Stomach (tissue), 19 donors: ENCODE measurements around the gene KAT2A. TPM values are rescaled to one million over a fixed set of nuclear protein-coding genes. Genes with fewer than 3 reads are reported as not detected.

ENCODE experiments used
- DNase-seq, 2 donors: peaks; one replicate each; pipeline versions ENCODE4 v3.0.0 to v3.0.0-alpha.2; 2013 to 2019
- H3K27ac ChIP-seq, 5 donors: fragments of 200-600 bp in 4 of 5; sonication (generic) in 4 of 5; one replicate each; pipeline ENCODE4 v1.5.1; 2013 to 2019; ENCODE audit warnings: mild to moderate bottlenecking in 1 of 5, moderate library complexity in 1 of 5
- H3K27me3 ChIP-seq, 3 donors: fragments of 200-600 bp; sonication (generic); one replicate each; pipeline ENCODE4 v1.5.1; 2017 to 2019; ENCODE audit warnings: mixed run types in 1 of 3
- H3K36me3 ChIP-seq, 4 donors: fragments of 200-600 bp; sonication (generic); 1 replicate in 3 of 4; 2 replicates in 1 of 4; pipeline ENCODE4 v1.5.1; 2016 to 2019
- H3K4me1 ChIP-seq, 4 donors: fragments of 200-600 bp; sonication (generic); one replicate each; pipeline ENCODE4 v1.5.1; 2016 to 2019
- H3K4me3 ChIP-seq, 4 donors: fragments of 200-600 bp; sonication (generic) in 3 of 4; one replicate each; pipeline ENCODE4 v1.5.1; 2016 to 2019; ENCODE audit warnings: mild to moderate bottlenecking in 1 of 4
- H3K9me3 ChIP-seq, 4 donors: fragments of 200-600 bp; sonication (generic); one replicate each; pipeline ENCODE4 v1.5.1; 2016 to 2019
- CTCF ChIP-seq, 7 experiments: fragments of 450-650 bp in 4 of 7; fragments of 200-600 bp in 3 of 7; sonication (generic) in 3 of 7; IDR thresholded peaks; one replicate each; pipeline ENCODE4 v1.5.1; 2016 to 2019; ENCODE audit warnings: antibody characterized with exemption in 7 of 7, control low read depth in 2 of 7, mild to moderate bottlenecking in 1 of 7
- EP300 ChIP-seq: sonication (generic); formaldehyde crosslinking; IDR thresholded peaks from one replicate; pipeline ENCODE4 v1.6.1; 2017; ENCODE audit warnings: antibody characterized with exemption
- POLR2A ChIP-seq, 4 donors: fragments of 450-650 bp; IDR thresholded peaks; one replicate each; pipeline ENCODE4 v1.6.1; 2016; ENCODE audit warnings: antibody characterized with exemption in 4 of 4, control low read depth in 2 of 4, mild to moderate bottlenecking in 1 of 4, moderate library complexity in 1 of 4
- POLR2AphosphoS5 ChIP-seq, 3 donors: sonication (generic); formaldehyde crosslinking; IDR thresholded peaks; one replicate each; pipeline ENCODE4 v1.6.1; 2016; ENCODE audit warnings: antibody characterized with exemption in 3 of 3
- WGBS, 5 donors: extraction: QIAGEN DNeasy Blood & Tissue Kit in 3 of 5; methylation state at CpG; one replicate each; pipeline versions ENCODE4 v1.1.5 to v1.1.7; 2013 to 2018; 5-methylcytosine and 5-hydroxymethylcytosine counted together
- intact Hi-C: fragments of 100-400 bp; cut with DNase I; formaldehyde crosslinking; loops from one replicate; pipeline ENCODE4 v1.15.1; 2023; ENCODE audit warnings: low total_unique reads
- long read RNA-seq, 10 donors: transcript quantifications; one replicate each; lab custom pipeline, GENCODE V29; 2026
- polyA plus RNA-seq, 3 donors: library from polyadenylated mRNA; stranded (reverse); fragments of 200-250 nt; gene quantifications; one replicate each; pipeline ENCODE4 v1.2.3, GENCODE V29; 2013
- total RNA-seq, 5 donors: library from RNA; depleted of rRNA; stranded (reverse); fragments of >200 nt; gene quantifications; one replicate each; pipeline versions ENCODE4 v1.1.0 to v1.2.3, GENCODE V29; 2014 to 2016
- donor health status: healthy with polysubstance abuse.
- donor health status: Bipolar disorder and iron deficiency.
- donor health status: healthy.

The KAT2A gene
- total RNA-seq = 100 to 1,000 TPM in 1 of 5 donors, 10 to 100 TPM in 4; 10.1 to 114 (median 74.7) TPM
- 10 to 100 TPM; 25.0 to 90.2 (median 29.3) TPM for polyA plus RNA-seq
- long read RNA-seq, donor 1, partial matches to known transcripts = 0 of 1 reads
- long read RNA-seq, donor 1, other reads (novel, unspliced or antisense) = 0 of 1 reads
- long read RNA-seq, donor 2, partial matches to known transcripts = 0 of 7 reads
- long read RNA-seq, donor 2, other reads (novel, unspliced or antisense) = 0 of 7 reads
- long read RNA-seq, donor 3, transcript KAT2A-202 (18 exons, 2,990 nt) = major isoform, 5 of 6 reads
- long read RNA-seq, donor 3, partial matches to known transcripts = 0 of 6 reads
- long read RNA-seq, donor 3, other reads (novel, unspliced or antisense) = 0 of 6 reads
- long read RNA-seq, donor 4, partial matches to known transcripts = 0 of 2 reads
- long read RNA-seq, donor 4, other reads (novel, unspliced or antisense) = 0 of 2 reads
- long read RNA-seq, donor 5, partial matches to known transcripts = 0 of 5 reads
- long read RNA-seq, donor 5, other reads (novel, unspliced or antisense) = 0 of 5 reads
- long read RNA-seq, donor 6, transcript KAT2A-202 (18 exons, 2,990 nt) = major isoform, 10 of 31 reads
- long read RNA-seq, donor 6, partial matches to known transcripts = 18 of 31 reads
- long read RNA-seq, donor 6, other reads (novel, unspliced or antisense) = 0 of 31 reads
- long read RNA-seq, donor 7, partial matches to known transcripts = 0 of 2 reads
- long read RNA-seq, donor 7, other reads (novel, unspliced or antisense) = 0 of 2 reads
- long read RNA-seq, donor 8, partial matches to known transcripts = 5 of 11 reads
- long read RNA-seq, donor 8, other reads (novel, unspliced or antisense) = 0 of 11 reads
- long read RNA-seq, donor 9, partial matches to known transcripts = 10 of 11 reads
- long read RNA-seq, donor 9, other reads (novel, unspliced or antisense) = 0 of 11 reads
- long read RNA-seq, donor 10, partial matches to known transcripts = 0 of 3 reads
- long read RNA-seq, donor 10, other reads (novel, unspliced or antisense) = 0 of 3 reads

- TF ChIP-seq POLR2AphosphoS5 (IDR thresholded peaks at IDR 0.05) = peak; percentile 28 to 96 (median 51)
- no peak for TF ChIP-seq CTCF (IDR thresholded peaks at IDR 0.05)
- TF ChIP-seq POLR2A (IDR thresholded peaks at IDR 0.05) = peak in 1 of 4 donors; percentile 9
- peak; percentile 84 to 95 for DNase-seq
- H3K4me1 ChIP-seq = peaks cover 21 to 53% (median 38%) of the 10 kb centered on the region in 4 donors
- peak within 1 kb of the TSS; percentile 67 to 95 (median 93) for H3K4me3 ChIP-seq
- WGBS, 5 donors = 6 to 11% (median 7%) methylated on average over 29 to 57 of the region's 57 CpGs
- peaks cover 17 to 45% (median 44%) of the 10 kb centered on the region in 4 donors for H3K36me3 ChIP-seq
- no peaks in the 10 kb centered on the region for H3K9me3 ChIP-seq
- intact Hi-C loops = no loop called here
- no peaks in the 10 kb centered on the region for H3K27me3 ChIP-seq
- H3K27ac ChIP-seq = peak within 1 kb of the TSS; percentile 48 to 86 (median 58)
Observed at GRCh38 chr17:42120770-42121769, at the start of gene KAT2A. KAT2A (minus strand) TSS chr17:42121367; CDS start chr17:42121304, 63 bp downstream.

GRCh38 chr17:42169351-42169750 lies 48.2 kb upstream of the KAT2A start:
- no peak for DNase-seq
- Histone ChIP-seq H3K36me3 (no peaks in the 10 kb centered on the region), H3K4me3 (no peak overlapping the region), H3K27ac (no peak overlapping the region), H3K27me3 (no peaks in the 10 kb centered on the region), H3K4me1 (no peaks in the 10 kb centered on the region), H3K9me3 (no peaks in the 10 kb centered on the region)
- TF ChIP-seq CTCF (IDR thresholded peaks at IDR 0.05) (no peak), POLR2A (IDR thresholded peaks at IDR 0.05) (no peak), POLR2AphosphoS5 (IDR thresholded peaks at IDR 0.05) (no peak), EP300 (no peak)
- 86 to 95% (median 93%) methylated on average over 14 to 29 of the region's 29 CpGs for WGBS, 5 donors
- intact Hi-C loops = no loop called here

GRCh38 chr17:42167807-42168206 lies 46.6 kb upstream of the KAT2A start:
- Histone ChIP-seq H3K4me3 (no peak overlapping the region), H3K27me3 (no peaks in the 10 kb centered on the region), H3K4me1 (no peaks in the 10 kb centered on the region), H3K27ac (no peak overlapping the region), H3K9me3 (no peaks in the 10 kb centered on the region), H3K36me3 (no peaks in the 10 kb centered on the region)
- 90 to 96% (median 94%) methylated on average over 8 of the region's 8 CpGs for WGBS, 5 donors
- intact Hi-C loops = no loop called here
- no peak for DNase-seq
- TF ChIP-seq POLR2AphosphoS5 (IDR thresholded peaks at IDR 0.05) (no peak), EP300 (no peak), CTCF (IDR thresholded peaks at IDR 0.05) (no peak), POLR2A (IDR thresholded peaks at IDR 0.05) (no peak)
